ENCODE data around the gene FOXN3. TPM values are rescaled to one million over a fixed set of nuclear protein-coding genes. Genes with fewer than 3 reads are reported as not detected.
A peak's percentile ranks its signal among the peaks of the same experiment; 100 is the strongest.

The FOXN3 gene
- total RNA-seq, 2 donors from 2014 or later = 61.2 to 84.1 TPM

DNA sequence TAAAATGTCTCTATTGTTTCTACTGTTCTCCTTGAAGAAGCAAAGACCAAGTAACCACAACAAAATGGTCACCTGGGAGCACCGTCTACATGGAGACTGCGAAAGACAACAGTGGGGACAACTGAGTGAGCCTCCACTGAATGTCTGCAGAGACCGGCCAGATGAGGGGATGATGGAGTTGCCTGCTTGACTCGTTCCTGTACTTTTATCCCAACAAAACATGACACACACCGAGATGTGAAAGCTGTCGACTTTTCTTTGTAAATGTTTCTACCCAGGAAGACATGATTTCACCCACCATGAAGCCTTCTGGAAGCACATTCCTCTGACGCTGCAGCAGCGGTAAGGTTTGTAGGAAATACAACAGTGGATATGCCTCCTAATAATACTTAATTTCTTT lies 66.9 kb downstream of the FOXN3 start:
- H3K27ac ChIP-seq (ENCODE audit: low read depth, low read length) = peak overlapping the region; percentile 92
- TF ChIP-seq, protein P1, sequence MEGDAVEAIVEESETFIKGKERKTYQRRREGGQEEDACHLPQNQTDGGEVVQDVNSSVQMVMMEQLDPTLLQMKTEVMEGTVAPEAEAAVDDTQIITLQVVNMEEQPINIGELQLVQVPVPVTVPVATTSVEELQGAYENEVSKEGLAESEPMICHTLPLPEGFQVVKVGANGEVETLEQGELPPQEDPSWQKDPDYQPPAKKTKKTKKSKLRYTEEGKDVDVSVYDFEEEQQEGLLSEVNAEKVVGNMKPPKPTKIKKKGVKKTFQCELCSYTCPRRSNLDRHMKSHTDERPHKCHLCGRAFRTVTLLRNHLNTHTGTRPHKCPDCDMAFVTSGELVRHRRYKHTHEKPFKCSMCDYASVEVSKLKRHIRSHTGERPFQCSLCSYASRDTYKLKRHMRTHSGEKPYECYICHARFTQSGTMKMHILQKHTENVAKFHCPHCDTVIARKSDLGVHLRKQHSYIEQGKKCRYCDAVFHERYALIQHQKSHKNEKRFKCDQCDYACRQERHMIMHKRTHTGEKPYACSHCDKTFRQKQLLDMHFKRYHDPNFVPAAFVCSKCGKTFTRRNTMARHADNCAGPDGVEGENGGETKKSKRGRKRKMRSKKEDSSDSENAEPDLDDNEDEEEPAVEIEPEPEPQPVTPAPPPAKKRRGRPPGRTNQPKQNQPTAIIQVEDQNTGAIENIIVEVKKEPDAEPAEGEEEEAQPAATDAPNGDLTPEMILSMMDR (conservative IDR thresholded peaks at IDR 0.05) = no peak
- DNase-seq = no peak
- Mint-ChIP-seq H3K4me1 (peaks cover 48% of the 10 kb centered on the region), H3K4me3 (no peak overlapping the region), H3K36me3 (ENCODE audit: low read depth) (peaks cover 48% of the 10 kb centered on the region), H3K9me3 (no peaks in the 10 kb centered on the region), H3K27ac (no peak overlapping the region), H3K27me3 (ENCODE audit: insufficient read depth) (peaks cover 14% of the 10 kb centered on the region)
- H3K4me1 ChIP-seq (ENCODE audit: control insufficient read depth, insufficient read depth, low read length) = peaks cover 14% of the 10 kb centered on the region
- peaks cover 13% of the 10 kb centered on the region for H3K36me3 ChIP-seq (ENCODE audit: control insufficient read depth, insufficient read depth, low read length)
- H3K9ac ChIP-seq (ENCODE audit: extremely low read depth, low read length, poor library complexity, severe bottlenecking) = no peak overlapping the region
- 81 to 83% methylated on average over 5 to 8 of the region's 8 CpGs for WGBS, 2 experiments (ENCODE audit: insufficient coverage in 1 of 2, insufficient read length in 1 of 2)
- no peak overlapping the region for H3K4me3 ChIP-seq (ENCODE audit: low read length)
- no peaks in the 10 kb centered on the region for H3K27me3 ChIP-seq (ENCODE audit: control insufficient read depth, insufficient read depth, low read length, poor library complexity, severe bottlenecking)
- peaks cover 5% of the 10 kb centered on the region for H3K9me3 ChIP-seq (ENCODE audit: control insufficient read depth, low read length)

DNA sequence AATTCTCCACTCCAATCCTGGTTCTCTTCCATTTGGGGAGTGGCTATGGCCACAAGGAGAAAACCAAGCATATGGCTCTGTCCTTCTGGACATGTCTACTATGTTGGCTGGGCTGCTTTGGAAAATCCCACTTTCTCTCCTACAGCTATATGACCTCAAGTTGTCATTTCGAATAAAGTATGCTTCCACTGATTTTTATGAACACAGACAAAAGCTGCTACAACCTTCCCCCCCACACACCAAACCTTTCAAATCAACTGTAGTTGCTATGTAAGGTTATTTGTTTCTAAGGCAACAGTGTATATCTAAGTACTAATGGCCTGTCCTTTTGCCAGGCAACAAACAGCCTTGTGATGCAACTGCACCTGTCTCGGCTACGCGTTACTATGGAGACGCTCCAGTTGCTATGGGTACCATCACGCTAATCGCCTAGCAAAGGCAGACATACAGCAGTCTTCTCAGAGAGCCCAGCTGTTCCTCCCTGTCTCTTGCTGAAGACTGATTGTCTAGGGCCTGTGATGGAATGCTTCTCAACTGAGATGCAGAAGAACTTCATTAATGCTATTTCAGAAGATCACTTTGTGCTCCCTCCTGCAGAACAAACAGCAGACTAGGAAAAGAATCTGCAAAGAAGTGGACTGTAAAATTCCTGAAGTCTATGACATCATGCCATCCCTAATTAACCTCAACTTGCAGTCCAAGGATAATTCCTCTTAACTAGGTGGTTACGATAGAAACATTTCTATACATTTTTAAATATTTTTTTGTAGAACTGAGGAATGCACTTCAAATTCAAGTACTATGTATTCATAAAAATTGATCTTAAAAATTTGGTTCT lies 67.6 kb downstream of the FOXN3 start:
- 69 to 86% methylated on average over 6 to 7 of the region's 8 CpGs for WGBS, 2 experiments (ENCODE audit: insufficient coverage in 1 of 2, insufficient read length in 1 of 2)
- Histone ChIP-seq H3K27ac (ENCODE audit: low read depth, low read length) (peak overlapping the region; percentile 92), H3K36me3 (ENCODE audit: control insufficient read depth, insufficient read depth, low read length) (peaks cover 13% of the 10 kb centered on the region), H3K4me3 (ENCODE audit: low read length) (no peak overlapping the region), H3K4me1 (ENCODE audit: control insufficient read depth, insufficient read depth, low read length) (peaks cover 14% of the 10 kb centered on the region), H3K9me3 (ENCODE audit: control insufficient read depth, low read length) (peaks cover 5% of the 10 kb centered on the region), H3K27me3 (ENCODE audit: control insufficient read depth, insufficient read depth, low read length, poor library complexity, severe bottlenecking) (no peaks in the 10 kb centered on the region), H3K9ac (ENCODE audit: extremely low read depth, low read length, poor library complexity, severe bottlenecking) (no peak overlapping the region)
- Mint-ChIP-seq H3K36me3 (ENCODE audit: low read depth) (peaks cover 52% of the 10 kb centered on the region), H3K27ac (no peak overlapping the region), H3K27me3 (ENCODE audit: insufficient read depth) (peaks cover 14% of the 10 kb centered on the region), H3K4me3 (no peak overlapping the region), H3K9me3 (no peaks in the 10 kb centered on the region), H3K4me1 (peaks cover 55% of the 10 kb centered on the region)
- DNase-seq = peak; percentile 73
- TF ChIP-seq, protein P1 (conservative IDR thresholded peaks at IDR 0.05) = no peak

DNA sequence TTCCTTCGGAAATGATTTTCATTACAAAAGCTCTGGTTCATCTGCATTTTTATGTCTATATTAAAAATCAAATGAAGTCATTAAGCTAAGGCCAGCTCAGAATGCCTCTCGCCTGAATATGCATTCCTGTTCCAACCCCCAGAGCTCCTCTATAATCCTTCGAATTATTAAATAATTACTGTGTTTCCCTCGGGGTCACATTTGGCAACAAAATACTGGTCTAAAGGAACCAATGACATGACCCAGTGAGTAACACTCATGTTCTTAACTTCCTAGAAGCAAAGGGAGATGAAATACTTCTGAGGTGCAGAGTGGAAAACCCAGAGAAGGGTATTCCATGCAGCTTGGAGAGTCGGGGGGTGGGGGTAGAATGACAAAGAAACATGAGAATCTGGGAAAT lies 68.3 kb downstream of the FOXN3 start:
- H3K36me3 Mint-ChIP-seq (ENCODE audit: low read depth) = peaks cover 52% of the 10 kb centered on the region
- DNase-seq = no peak
- 81 to 96% methylated on average over 3 to 4 of the region's 5 CpGs for WGBS, 2 experiments (ENCODE audit: insufficient coverage in 1 of 2, insufficient read length in 1 of 2)
- H3K4me1 Mint-ChIP-seq = peaks cover 55% of the 10 kb centered on the region
- no peak overlapping the region for H3K27ac Mint-ChIP-seq
- no peak overlapping the region for H3K4me3 ChIP-seq (ENCODE audit: low read length)
- peaks cover 13% of the 10 kb centered on the region for H3K36me3 ChIP-seq (ENCODE audit: control insufficient read depth, insufficient read depth, low read length)
- H3K9me3 Mint-ChIP-seq = no peaks in the 10 kb centered on the region
- H3K9me3 ChIP-seq (ENCODE audit: control insufficient read depth, low read length) = peaks cover 5% of the 10 kb centered on the region
- TF ChIP-seq, protein P1 (conservative IDR thresholded peaks at IDR 0.05) = no peak
- H3K4me1 ChIP-seq (ENCODE audit: control insufficient read depth, insufficient read depth, low read length) = peaks cover 14% of the 10 kb centered on the region
- H3K4me3 Mint-ChIP-seq = no peak overlapping the region
- H3K27ac ChIP-seq (ENCODE audit: low read depth, low read length) = peak overlapping the region; percentile 92
- peaks cover 10% of the 10 kb centered on the region for H3K27me3 Mint-ChIP-seq (ENCODE audit: insufficient read depth)
- H3K27me3 ChIP-seq (ENCODE audit: control insufficient read depth, insufficient read depth, low read length, poor library complexity, severe bottlenecking) = no peaks in the 10 kb centered on the region
- no peak overlapping the region for H3K9ac ChIP-seq (ENCODE audit: extremely low read depth, low read length, poor library complexity, severe bottlenecking)
